Measurements from ENCODE around the gene CELSR1.

The CELSR1 gene, protein sequence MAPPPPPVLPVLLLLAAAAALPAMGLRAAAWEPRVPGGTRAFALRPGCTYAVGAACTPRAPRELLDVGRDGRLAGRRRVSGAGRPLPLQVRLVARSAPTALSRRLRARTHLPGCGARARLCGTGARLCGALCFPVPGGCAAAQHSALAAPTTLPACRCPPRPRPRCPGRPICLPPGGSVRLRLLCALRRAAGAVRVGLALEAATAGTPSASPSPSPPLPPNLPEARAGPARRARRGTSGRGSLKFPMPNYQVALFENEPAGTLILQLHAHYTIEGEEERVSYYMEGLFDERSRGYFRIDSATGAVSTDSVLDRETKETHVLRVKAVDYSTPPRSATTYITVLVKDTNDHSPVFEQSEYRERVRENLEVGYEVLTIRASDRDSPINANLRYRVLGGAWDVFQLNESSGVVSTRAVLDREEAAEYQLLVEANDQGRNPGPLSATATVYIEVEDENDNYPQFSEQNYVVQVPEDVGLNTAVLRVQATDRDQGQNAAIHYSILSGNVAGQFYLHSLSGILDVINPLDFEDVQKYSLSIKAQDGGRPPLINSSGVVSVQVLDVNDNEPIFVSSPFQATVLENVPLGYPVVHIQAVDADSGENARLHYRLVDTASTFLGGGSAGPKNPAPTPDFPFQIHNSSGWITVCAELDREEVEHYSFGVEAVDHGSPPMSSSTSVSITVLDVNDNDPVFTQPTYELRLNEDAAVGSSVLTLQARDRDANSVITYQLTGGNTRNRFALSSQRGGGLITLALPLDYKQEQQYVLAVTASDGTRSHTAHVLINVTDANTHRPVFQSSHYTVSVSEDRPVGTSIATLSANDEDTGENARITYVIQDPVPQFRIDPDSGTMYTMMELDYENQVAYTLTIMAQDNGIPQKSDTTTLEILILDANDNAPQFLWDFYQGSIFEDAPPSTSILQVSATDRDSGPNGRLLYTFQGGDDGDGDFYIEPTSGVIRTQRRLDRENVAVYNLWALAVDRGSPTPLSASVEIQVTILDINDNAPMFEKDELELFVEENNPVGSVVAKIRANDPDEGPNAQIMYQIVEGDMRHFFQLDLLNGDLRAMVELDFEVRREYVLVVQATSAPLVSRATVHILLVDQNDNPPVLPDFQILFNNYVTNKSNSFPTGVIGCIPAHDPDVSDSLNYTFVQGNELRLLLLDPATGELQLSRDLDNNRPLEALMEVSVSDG (N-terminal part only)

DNA sequence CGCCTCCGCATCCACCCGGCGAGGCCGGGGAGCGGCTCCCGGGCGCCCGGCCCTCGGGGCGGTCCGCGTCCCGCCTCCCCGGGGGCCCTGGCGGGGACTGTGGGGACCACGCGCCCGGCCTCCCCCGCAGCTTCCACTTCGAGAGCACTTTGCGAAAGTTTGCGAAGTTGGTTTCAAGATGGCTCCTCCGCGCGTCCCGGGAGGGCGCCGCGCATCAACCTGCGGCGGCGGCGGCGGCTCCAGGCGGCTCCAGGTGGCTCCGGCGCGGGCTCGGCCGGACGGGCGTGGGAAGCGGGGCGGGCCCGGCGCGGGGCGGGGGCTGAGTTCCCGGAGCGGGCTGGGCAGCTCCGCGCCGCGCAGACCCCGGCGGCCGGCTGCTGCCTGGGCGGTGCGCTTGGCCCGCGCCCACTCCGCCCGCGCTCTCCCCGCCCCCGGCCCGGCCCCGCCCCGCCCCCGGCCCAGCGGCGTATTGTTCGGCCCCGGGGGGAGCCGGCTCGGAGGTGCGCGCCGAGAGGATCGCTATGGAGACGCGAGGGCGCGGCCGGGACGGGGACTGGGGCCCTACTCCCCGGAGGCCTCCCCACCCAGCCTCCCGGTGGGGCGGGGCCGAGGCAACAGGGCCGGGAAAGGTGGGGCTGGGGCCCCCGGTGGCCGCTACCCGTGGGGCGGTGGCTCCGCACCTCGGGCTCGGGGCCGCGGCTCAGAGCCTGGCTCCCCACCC lies at the start of gene CELSR1:
TSS of gene CELSR1 (minus strand) at position 396 of the 721 bp plus-strand sequence. CDS start 450 bp downstream, outside the sequence.
- H3K4me1 Mint-ChIP-seq (ENCODE audit: low read depth) = no peaks in the 10 kb centered on the region
- H3K27ac Mint-ChIP-seq = no peak within 1 kb of the TSS
- no peak within 1 kb of the TSS for H3K4me3 Mint-ChIP-seq
- H3K27me3 Mint-ChIP-seq (ENCODE audit: low read depth) = peaks cover 41% of the 10 kb centered on the region
- H3K9me3 Mint-ChIP-seq = no peaks in the 10 kb centered on the region
- no peaks in the 10 kb centered on the region for H3K36me3 Mint-ChIP-seq (ENCODE audit: low read depth)

DNA sequence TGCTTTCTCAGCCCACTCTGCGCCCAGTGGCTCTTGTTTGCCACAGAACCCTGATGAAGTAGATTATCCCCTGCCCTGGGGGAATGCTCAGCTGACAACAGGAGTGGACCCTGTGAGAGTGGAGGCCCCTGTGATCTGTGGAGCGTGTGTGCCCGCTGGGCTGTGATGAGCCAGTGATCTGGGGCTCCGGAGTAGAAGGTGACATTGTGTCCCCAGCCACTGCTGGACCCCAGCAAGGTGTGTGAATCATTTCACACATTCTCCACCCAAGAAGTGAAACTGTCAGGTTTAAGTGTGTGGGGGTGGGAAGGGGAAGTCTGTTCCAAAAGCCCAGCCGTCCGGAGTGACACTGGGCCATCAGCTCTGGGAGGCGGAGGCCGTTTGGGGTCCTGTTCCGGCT lies 49.6 kb upstream of the CELSR1 start:
- peaks cover 22% of the 10 kb centered on the region for H3K4me1 Mint-ChIP-seq (ENCODE audit: low read depth)
- no peaks in the 10 kb centered on the region for H3K9me3 Mint-ChIP-seq
- peak overlapping the region; percentile 82 for H3K4me3 Mint-ChIP-seq
- H3K27ac Mint-ChIP-seq = peak overlapping the region; percentile 77
- no peaks in the 10 kb centered on the region for H3K27me3 Mint-ChIP-seq (ENCODE audit: low read depth)
- H3K36me3 Mint-ChIP-seq (ENCODE audit: low read depth) = no peaks in the 10 kb centered on the region

DNA sequence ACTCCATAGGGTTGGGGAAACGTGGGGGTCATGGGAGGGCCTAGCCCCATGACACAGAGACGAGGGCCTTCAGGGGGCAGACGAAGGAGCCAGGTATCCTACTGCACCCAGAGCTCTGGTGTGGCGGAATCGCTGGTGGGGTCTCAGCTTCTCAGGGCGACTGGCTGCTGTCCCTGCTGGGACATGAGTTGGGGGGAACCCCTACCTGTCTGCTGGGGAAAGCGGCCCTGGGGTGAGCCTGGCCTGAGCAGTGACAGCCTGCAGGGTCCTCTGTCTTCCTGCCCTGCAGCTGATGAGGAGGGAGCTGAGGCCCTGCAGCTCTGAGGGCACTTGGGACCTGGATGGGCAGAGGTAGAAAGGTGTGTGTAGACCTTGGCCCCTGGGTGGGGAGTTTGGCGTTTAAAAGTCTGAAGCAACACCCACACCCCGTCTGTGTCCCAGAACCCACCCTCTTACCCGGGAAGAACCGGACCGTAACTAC lies 49.2 kb upstream of the CELSR1 start:
- Mint-ChIP-seq H3K36me3 (ENCODE audit: low read depth) (no peaks in the 10 kb centered on the region), H3K4me1 (ENCODE audit: low read depth) (peaks cover 21% of the 10 kb centered on the region), H3K27ac (no peak overlapping the region), H3K27me3 (ENCODE audit: low read depth) (no peaks in the 10 kb centered on the region), H3K4me3 (peak overlapping the region; percentile 82), H3K9me3 (no peaks in the 10 kb centered on the region)

DNA sequence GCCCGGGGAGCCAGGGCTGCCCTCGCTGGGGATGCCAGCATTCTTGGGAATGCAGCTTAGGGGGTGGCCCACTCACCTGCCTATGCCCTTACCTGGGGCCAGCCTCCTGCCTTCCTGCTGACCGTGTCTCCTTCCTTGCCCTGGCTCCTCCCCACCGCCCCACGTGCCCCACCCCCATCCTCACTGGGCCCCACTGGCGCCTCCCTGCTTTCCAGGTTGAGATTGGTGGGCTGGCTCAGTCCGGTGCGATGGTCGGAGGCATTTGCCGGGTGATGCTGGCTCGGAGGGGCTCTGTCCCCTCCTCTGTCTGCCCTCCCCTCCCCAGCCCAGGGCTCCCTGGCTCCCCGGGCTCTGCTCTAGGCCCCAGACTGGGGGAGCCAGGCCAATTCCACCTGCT lies 48.7 kb upstream of the CELSR1 start:
- Mint-ChIP-seq H3K27ac (no peak overlapping the region), H3K9me3 (no peaks in the 10 kb centered on the region), H3K4me1 (ENCODE audit: low read depth) (peaks cover 25% of the 10 kb centered on the region), H3K27me3 (ENCODE audit: low read depth) (no peaks in the 10 kb centered on the region), H3K4me3 (no peak overlapping the region), H3K36me3 (ENCODE audit: low read depth) (no peaks in the 10 kb centered on the region)

DNA sequence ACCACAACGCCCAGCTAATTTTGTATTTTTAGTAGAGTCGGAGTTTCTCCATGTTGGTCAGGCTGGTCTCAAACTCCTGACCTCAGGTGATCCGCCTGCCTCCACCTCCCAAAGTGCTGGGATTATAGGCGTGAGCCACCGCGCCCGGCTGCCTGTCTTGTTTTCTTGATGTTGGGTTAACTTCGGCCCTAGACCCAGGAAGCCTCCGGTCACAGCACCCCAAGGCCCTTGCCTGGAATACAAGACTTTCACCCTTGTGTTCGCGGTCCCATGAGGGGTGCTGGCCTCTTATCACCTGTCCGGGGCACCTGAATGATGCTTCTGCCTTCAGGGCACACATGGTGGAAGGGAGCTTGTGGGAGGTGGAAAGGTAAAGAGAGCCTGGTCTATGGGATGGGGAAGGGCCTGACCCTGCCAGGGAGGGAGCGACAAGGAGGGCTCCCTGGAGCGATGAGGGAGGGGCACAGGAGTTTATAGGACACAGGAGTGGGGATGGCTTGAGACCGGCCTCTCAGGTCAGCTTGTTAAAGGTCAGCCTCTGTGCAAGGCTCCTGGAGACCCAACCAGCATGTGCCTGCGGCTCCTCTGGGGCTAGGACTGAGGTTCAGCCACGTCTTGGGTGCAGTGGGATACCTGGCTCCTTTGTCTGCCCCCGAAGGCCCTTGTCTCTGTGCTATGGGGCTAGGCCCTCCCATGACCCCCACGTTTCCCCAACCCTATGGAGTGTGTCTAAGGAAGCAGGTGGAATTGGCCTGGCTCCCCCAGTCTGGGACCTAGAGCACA lies 48.1 kb upstream of the CELSR1 start:
- Mint-ChIP-seq H3K4me1 (ENCODE audit: low read depth) (peaks cover 26% of the 10 kb centered on the region), H3K27ac (peak overlapping the region; percentile 34), H3K9me3 (no peaks in the 10 kb centered on the region)

DNA sequence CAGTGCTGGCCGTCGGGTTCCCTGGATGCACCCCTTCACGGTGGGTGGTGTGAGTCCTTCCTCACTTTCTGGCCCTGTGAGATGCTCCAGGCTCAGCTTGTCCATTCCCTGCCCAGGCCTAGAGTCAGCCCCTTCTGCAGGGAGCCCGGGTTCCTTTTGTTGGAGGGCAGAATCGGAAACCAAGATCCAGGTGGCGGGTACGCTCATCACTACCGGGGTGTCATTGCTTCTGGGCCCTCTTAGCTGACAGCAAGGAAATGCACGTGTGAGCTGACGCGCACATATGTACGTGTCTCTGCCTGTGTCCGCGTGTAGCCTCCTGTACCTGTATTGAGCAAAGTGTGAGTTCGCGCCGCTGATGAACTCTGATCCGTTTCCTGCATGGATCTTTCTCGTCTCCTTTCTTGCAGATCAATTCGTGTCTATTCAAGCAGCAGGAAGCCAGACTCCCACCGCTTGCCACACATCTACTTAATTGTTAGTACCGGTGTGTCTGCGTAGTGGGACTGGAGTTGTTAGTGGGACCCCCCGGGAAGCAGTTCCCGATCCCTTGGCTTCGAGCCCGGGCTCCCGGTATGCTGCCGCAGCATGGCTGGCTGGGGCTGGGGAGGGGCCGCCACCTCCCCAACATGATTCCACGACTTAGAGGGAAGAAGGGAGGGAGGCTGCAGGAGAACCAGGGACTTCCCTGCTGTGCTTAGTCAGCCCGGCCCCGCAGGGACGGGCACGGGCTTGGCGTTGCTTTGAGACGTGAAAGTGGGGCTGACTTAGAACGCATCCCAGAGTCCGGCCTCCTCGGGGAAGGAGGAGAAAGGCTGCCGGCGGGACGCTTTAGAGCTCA lies 46.9 kb upstream of the CELSR1 start:
- H3K27ac Mint-ChIP-seq = no peak overlapping the region
- no peaks in the 10 kb centered on the region for H3K27me3 Mint-ChIP-seq (ENCODE audit: low read depth)
- peaks cover 33% of the 10 kb centered on the region for H3K4me1 Mint-ChIP-seq (ENCODE audit: low read depth)
- no peaks in the 10 kb centered on the region for H3K9me3 Mint-ChIP-seq
- H3K36me3 Mint-ChIP-seq (ENCODE audit: low read depth) = no peaks in the 10 kb centered on the region
- no peak overlapping the region for H3K4me3 Mint-ChIP-seq

More for the DNA sequence above, 48.1 kb upstream of the CELSR1 start:
- Mint-ChIP-seq H3K27me3 (ENCODE audit: low read depth) (no peaks in the 10 kb centered on the region), H3K36me3 (ENCODE audit: low read depth) (no peaks in the 10 kb centered on the region), H3K4me3 (no peak overlapping the region)

DNA sequence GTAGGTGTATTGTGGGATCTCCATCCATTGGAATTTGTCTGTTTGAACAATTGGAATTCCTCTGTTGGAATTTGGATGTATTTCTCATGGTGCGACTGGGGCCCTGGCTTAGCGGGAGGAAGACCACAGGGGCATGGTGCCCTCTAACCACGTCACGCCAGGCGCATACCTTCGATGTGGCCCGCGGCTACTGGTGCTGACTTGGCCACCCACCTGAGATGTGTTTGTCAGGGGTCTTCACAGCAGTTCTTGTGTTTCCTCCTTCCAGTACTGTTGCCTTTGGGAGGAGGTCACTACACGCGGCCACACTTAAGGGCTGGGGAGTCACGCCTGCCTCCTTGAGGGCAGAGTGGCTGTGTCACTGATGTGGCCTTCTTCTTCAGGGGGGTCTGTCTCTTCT lies 46.2 kb upstream of the CELSR1 start:
- H3K36me3 Mint-ChIP-seq (ENCODE audit: low read depth) = no peaks in the 10 kb centered on the region
- H3K4me1 Mint-ChIP-seq (ENCODE audit: low read depth) = peaks cover 39% of the 10 kb centered on the region
- H3K27me3 Mint-ChIP-seq (ENCODE audit: low read depth) = no peaks in the 10 kb centered on the region
- H3K9me3 Mint-ChIP-seq = no peaks in the 10 kb centered on the region
- H3K27ac Mint-ChIP-seq = no peak overlapping the region
- no peak overlapping the region for H3K4me3 Mint-ChIP-seq

DNA sequence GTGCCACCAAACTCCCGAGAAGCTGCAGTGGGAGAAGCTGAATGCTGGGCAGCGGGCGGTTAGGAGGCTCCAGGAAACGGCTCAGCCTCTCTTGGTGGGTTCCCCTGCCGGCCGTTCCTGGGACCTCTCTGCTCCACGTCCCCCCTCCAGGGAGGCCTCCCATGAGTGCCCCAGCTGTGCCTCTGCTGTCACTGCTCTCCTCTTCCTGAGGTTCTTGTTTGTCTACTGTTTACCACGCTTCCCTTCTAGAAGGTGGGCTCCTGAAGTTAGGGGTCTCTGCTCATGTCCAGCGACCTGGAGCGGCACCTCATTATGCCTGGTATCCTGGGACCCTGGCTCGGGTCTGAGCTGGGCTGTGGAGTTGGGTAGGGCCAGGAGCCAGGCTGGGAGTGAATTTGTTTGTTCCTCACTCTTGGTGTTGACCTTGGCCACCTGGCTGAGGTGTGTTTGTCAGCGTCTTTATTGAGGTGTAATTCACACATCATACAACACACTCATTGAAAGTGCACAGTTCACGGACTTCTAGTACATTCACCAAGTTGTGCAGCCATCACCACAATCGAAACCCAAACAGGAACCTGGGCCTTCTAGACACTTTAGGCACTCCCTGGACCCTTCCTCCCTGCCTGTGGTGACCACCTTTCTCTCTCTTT lies 45.0 kb upstream of the CELSR1 start:
- Mint-ChIP-seq H3K4me3 (no peak overlapping the region), H3K4me1 (ENCODE audit: low read depth) (peaks cover 41% of the 10 kb centered on the region), H3K36me3 (ENCODE audit: low read depth) (no peaks in the 10 kb centered on the region), H3K27me3 (ENCODE audit: low read depth) (no peaks in the 10 kb centered on the region), H3K9me3 (no peaks in the 10 kb centered on the region), H3K27ac (no peak overlapping the region)

DNA sequence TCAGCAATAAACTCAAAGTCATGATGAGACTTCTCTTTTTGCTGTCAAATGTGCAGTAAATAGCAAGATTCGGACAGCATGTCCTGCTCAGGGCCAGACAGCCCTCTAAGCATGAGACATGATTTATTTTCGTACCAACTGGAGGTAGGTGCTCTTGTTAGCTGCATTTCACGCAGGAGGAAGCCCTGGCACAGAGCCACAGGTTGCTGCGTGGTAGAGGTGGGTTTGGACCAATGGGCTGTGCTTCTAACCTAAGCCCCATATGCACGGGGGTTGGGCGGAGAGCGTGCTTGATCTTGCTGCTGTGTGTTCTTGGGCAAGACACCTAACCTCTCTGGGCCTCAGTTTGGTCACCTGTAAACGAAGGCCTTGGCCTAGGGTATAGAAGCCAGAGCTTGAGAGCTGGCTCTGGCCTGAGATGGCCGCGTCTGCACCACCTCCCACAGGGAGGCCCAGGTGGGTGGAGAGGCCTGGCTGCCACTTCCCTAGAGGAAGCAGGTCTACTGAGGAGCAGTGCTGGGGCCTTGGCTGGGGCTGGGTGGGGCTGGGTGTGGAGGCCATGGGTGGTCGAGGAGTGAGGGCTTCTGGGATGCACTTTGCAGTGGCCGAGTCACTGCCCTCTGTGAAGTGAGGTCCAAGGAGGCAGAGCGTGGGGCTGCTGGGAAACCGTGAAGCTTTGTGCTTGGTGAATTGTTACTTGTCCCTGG lies 44.3 kb upstream of the CELSR1 start:
- no peak overlapping the region for H3K4me3 Mint-ChIP-seq
- peaks cover 35% of the 10 kb centered on the region for H3K4me1 Mint-ChIP-seq (ENCODE audit: low read depth)
- no peak overlapping the region for H3K27ac Mint-ChIP-seq
- H3K36me3 Mint-ChIP-seq (ENCODE audit: low read depth) = no peaks in the 10 kb centered on the region
- H3K27me3 Mint-ChIP-seq (ENCODE audit: low read depth) = no peaks in the 10 kb centered on the region
- H3K9me3 Mint-ChIP-seq = no peaks in the 10 kb centered on the region

DNA sequence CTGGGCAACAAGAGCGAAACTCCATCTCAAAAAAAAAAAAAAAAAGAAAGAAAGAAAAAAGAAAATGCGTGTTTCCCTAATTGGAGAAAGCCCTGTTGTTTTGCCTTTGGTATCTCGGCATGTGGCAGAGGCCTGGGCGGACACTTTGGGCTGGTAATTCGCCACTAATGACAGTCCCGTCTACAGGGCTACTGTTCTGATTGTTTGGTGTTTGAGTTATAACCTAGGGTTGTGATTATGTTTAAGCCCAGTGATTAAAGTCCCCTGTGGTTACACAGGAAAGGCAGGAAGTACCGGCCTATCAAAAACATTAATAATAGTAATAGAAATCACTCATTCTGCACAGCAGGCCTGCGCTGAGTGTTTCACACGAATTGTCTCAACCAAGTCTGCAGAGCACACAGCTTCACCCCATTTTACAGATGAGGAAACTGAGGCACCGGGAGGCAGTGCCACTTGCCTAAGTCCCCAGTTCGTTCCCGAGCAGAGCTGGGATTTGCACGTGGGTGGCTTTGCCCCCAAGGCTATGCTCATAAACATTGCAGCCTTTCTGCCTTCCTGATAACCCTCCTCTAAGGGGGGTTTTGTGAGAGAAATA lies 43.6 kb upstream of the CELSR1 start:
- Mint-ChIP-seq H3K27ac (no peak overlapping the region), H3K27me3 (ENCODE audit: low read depth) (no peaks in the 10 kb centered on the region), H3K4me1 (ENCODE audit: low read depth) (peaks cover 38% of the 10 kb centered on the region)

DNA sequence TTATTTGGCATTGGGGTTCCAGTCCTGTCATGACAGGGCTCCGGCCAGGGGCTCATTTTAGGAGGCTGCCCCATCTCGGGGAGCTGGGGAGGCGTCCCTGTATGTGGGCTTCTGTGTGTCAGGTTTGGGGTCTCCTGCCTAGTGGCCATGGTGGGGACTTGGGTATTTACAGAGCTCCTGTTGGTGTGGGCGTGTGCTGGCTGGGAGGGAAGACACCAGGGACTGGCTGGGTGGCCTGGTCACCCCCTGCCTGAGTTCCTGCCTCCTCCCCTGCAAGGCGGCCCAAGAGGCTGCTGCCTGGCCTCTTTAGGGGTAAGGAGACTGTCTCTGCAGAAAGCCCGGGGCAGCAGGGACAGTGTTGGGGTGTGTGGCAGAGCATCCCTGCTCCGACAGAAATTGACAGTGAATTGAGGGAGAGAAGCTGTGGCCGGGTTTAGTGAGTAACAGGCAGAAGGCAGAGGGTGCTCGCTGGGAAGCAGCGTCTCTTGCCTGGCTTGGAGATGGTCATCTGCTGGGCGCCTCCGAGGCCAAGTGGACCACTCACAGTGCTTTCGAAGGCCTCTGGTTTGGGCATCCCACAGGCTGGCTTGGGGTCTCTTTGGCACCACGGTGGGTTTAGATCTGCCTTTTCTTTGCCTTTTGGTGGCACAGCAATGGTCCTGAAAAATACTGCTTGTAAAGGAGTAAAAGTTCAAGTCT lies 42.5 kb upstream of the CELSR1 start:
- Mint-ChIP-seq H3K4me3 (no peak overlapping the region), H3K9me3 (no peaks in the 10 kb centered on the region), H3K36me3 (ENCODE audit: low read depth) (no peaks in the 10 kb centered on the region), H3K27me3 (ENCODE audit: low read depth) (no peaks in the 10 kb centered on the region), H3K27ac (no peak overlapping the region), H3K4me1 (ENCODE audit: low read depth) (peaks cover 46% of the 10 kb centered on the region)

More for the DNA sequence above, 43.6 kb upstream of the CELSR1 start:
- no peak overlapping the region for H3K4me3 Mint-ChIP-seq
- H3K9me3 Mint-ChIP-seq = no peaks in the 10 kb centered on the region
- H3K36me3 Mint-ChIP-seq (ENCODE audit: low read depth) = no peaks in the 10 kb centered on the region

All from T-helper 1 cell treated with Interleukin-12 subunit alpha and Interleukin-12 subunit beta and Interleukin-4 antibody, amounts not matched to agents 30 μg/mL and 1 μg/mL, for 36 hours (primary cell).